ENCODE measurements around the gene FAM83B.
"Not testable (repeated sequence)": the region's sequence is repeated elsewhere in the genome, so short reads cannot be mapped to it uniquely, and the experiment has no call there.

The FAM83B gene

GRCh38 chr6:54970337-54970736 is 123.8 kb downstream of the FAM83B start:
- no peak for DNase-seq (ENCODE audit: low read depth in 1 of 2, low spot score in 1 of 2)

- DNase-seq (ENCODE audit: low read depth in 1 of 2, low spot score in 1 of 2), result no peak
These were observed 125.3 kb downstream of the FAM83B start for GRCh38 chr6:54971825-54972224.

DNA sequence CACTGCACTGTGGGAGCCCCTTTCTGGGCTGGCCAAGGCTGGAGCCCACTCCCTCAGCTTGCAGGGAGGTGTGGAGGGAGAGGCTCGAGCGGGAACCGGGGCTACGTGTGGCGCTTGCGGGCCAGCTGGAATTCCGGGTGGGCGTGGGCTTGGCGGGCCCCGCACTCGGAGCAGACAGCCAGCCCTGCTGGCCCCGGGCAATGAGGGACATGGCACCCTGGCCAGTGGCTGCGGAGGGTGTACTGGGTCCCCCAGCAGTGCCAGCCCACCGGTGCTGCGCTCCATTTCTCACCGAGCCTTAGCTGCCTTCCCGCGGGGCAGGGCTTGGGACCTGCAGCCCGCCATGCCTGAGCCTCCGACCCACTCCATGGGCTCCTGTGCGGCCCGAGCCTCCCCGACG is 132.6 kb downstream of the FAM83B start:
- not testable (repeated sequence) for DNase-seq (ENCODE audit: low read depth in 1 of 2, low spot score in 1 of 2)

- DNase-seq (ENCODE audit: low read depth in 1 of 2, low spot score in 1 of 2), result no peak
These were observed 134.1 kb downstream of the FAM83B start for GRCh38 chr6:54980511-54981275.

- DNase-seq (ENCODE audit: low read depth in 1 of 2, low spot score in 1 of 2), result no peak
These were observed 134.7 kb downstream of the FAM83B start for GRCh38 chr6:54981276-54981609.

DNA sequence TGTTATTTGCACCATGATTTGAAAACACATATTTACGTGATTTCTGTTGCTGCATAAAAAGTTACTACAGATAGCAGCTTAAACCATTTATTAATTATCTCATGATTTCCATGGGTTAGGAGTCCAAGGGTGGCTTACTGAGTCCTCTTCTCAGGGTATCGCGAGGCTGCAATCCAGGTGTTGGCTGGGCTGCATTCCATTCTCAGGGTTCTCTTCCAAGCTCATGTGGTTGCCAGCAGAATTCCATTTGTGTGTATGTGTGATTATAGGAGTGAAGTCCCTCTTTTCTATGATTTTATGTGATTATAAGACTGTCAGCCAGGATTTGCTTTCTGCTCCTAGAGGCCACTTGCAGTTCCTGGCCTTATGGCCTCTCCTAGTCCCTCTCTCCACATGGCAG is 135.1 kb downstream of the FAM83B start:
- no peak for DNase-seq (ENCODE audit: low read depth in 1 of 2, low spot score in 1 of 2)

GRCh38 chr6:54987633-54988290 is 141.2 kb downstream of the FAM83B start:
- DNase-seq (ENCODE audit: low read depth in 1 of 2, low spot score in 1 of 2), result no peak

DNA sequence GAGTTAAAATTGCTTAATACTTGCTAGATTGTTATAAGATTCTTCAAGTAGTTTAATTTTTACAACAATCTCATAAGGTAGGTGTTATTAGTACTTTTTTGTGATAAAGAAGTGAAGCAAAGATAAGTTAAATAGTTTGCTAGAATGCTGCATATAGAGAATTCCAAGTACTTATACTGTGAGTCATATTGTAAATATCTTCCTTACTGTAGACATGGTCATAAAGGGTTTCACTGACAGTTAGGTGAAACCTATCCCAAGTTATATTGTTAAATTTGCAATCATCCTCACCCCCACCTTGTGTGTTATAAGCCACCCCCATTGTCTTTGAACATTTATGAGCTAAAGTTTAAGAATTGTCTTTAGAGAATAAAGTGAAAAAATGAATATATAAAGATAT is 142.0 kb downstream of the FAM83B start:
- DNase-seq (ENCODE audit: low read depth in 1 of 2, low spot score in 1 of 2), result no peak

GRCh38 chr6:54990001-54990400 is 143.4 kb downstream of the FAM83B start:
- no peak for DNase-seq (ENCODE audit: low read depth in 1 of 2, low spot score in 1 of 2)
